PC-9 (cell line): ENCODE data around the gene FBXO34. TPM values are rescaled to one million over a fixed set of nuclear protein-coding genes. Genes with fewer than 3 reads are reported as not detected.
A peak's percentile ranks its signal among the peaks of the same experiment; 100 is the strongest.

Source experiments
- BruUV-seq: library from RNA; stranded (reverse); fragments of 400-500 nt; replicated peaks from 2 replicates; lab custom pipeline; 2021; lab: Mats Ljungman, UMichigan
- CTCF ChIA-PET: fragments of 300-600 bp; sonication (Branson Sonifier 250); formaldehyde crosslinking; loops from one replicate; lab custom pipeline; 2022; ENCODE audit warnings: antibody characterized with exemption; lab: Charles Lee
- POLR2A ChIA-PET: fragments of 300-600 bp; sonication (Branson Sonifier 250); formaldehyde crosslinking; loops from one replicate; lab custom pipeline; 2022; ENCODE audit warnings: antibody characterized with exemption; ENCODE audit not compliant: unreplicated experiment; lab: Charles Lee
- DNase-seq, 2 experiments: peaks; one replicate each; pipeline versions ENCODE4 v3.0.0 to v3.0.0-alpha.2; 2015 to 2022; ENCODE audit warnings: mixed read lengths in 1 of 2
- H2AFZ ChIP-seq: fragments of 200-600 bp; sonication (generic); 2 replicates; pipeline ENCODE4 v1.8.1; 2017; ENCODE audit warnings: antibody characterized with exemption
- H3F3A ChIP-seq: fragments of 200-600 bp; sonication (generic); 2 replicates; pipeline ENCODE4 v1.8.1; 2017; ENCODE audit warnings: antibody characterized with exemption, mild to moderate bottlenecking, low read depth; ENCODE audit not compliant: insufficient read depth
- H3K27ac ChIP-seq: fragments of 200-600 bp; sonication (generic); 2 replicates; pipeline ENCODE4 v1.6.1; 2016; ENCODE audit warnings: mixed run types
- H3K27me3 ChIP-seq: fragments of 200-600 bp; sonication (generic); 2 replicates; pipeline ENCODE4 v1.6.1; 2016; ENCODE audit warnings: low read depth, mixed run types; ENCODE audit not compliant: insufficient read depth
- H3K36me3 ChIP-seq: fragments of 200-600 bp; sonication (generic); 2 replicates; pipeline ENCODE4 v1.6.1; 2016; ENCODE audit warnings: low read depth, mixed run types
- H3K4me1 ChIP-seq: fragments of 200-600 bp; sonication (generic); replicated peaks from 2 replicates; pipeline ENCODE4 v1.6.1; 2016; ENCODE audit warnings: mixed run types; ENCODE audit not compliant: insufficient read depth
- H3K4me2 ChIP-seq: fragments of 200-600 bp; sonication (generic); 2 replicates; pipeline ENCODE4 v1.6.1; 2017; ENCODE audit warnings: mixed run types
- H3K4me3 ChIP-seq: fragments of 200-600 bp; sonication (generic); 2 replicates; pipeline ENCODE4 v1.6.1; 2016; ENCODE audit warnings: mixed run types
- H3K79me2 ChIP-seq: fragments of 200-600 bp; sonication (generic); 2 replicates; pipeline ENCODE4 v1.6.1; 2017; ENCODE audit warnings: low read depth, mixed run types
- H3K9me2 ChIP-seq: fragments of 200-600 bp; sonication (generic); 2 replicates; pipeline ENCODE4 v1.8.1; 2017; ENCODE audit warnings: mild to moderate bottlenecking; ENCODE audit not compliant: insufficient read depth
- H3K9me3 ChIP-seq: fragments of 200-600 bp; sonication (generic); 2 replicates; pipeline ENCODE4 v1.8.1; 2016; ENCODE audit warnings: low read depth; ENCODE audit not compliant: insufficient read depth
- H4K20me1 ChIP-seq: fragments of 200-600 bp; sonication (generic); 2 replicates; pipeline ENCODE4 v1.8.1; 2017; ENCODE audit not compliant: insufficient read depth
- CTCF ChIP-seq: fragments of 200-600 bp; sonication (generic); conservative IDR thresholded peaks from 2 replicates; pipeline ENCODE4 v1.6.1; 2017; ENCODE audit warnings: mixed run types, antibody characterized with exemption, mild to moderate bottlenecking, moderate library complexity
- EZH2 ChIP-seq: fragments of 200-600 bp; sonication (generic); IDR thresholded peaks from 2 replicates; pipeline ENCODE4 v1.8.0; 2017; ENCODE audit warnings: antibody characterized with exemption, low read depth
- intact Hi-C: fragments of 100-400 bp; cut with micrococcal nuclease; formaldehyde crosslinking; loops from one replicate; pipeline ENCODE4 v1.10.0; 2022; ENCODE audit not compliant: unreplicated experiment
- total RNA-seq: library from RNA; stranded (reverse); gene quantifications from 2 replicates; pipeline ENCODE4 v1.2.3, GENCODE V29; 2021

The FBXO34 gene
- total RNA-seq, 1 experiment from 2014 or later = 32.8 TPM

GRCh38 chr14:55297611-55298499 lies 26.6 kb downstream of the FBXO34 start:
- H3K36me3 ChIP-seq = peaks cover 18% of the 10 kb centered on the region; the same call in 1 of the 2 replicates
- BruUV-seq = no TSS peak
- 0 out of 2 replicates have a peak overlapping the region, but pooled peaks have one; percentile 13 for H3K4me2 ChIP-seq
- H3K79me2 ChIP-seq = peaks cover 82% of the 10 kb centered on the region
- TF ChIP-seq EZH2 = no peak
- no peak for TF ChIP-seq CTCF
- no peaks in the 10 kb centered on the region for H3K4me1 ChIP-seq
- no peak overlapping the region for H3K4me3 ChIP-seq
- no peak overlapping the region for H2AFZ ChIP-seq
- no peaks in the 10 kb centered on the region for H3F3A ChIP-seq
- intact Hi-C loops = no loop called here
- DNase-seq = peak in 1 of 2 experiments; percentile 55
- no peaks in the 10 kb centered on the region for H3K9me3 ChIP-seq
- no peaks in the 10 kb centered on the region for H3K27me3 ChIP-seq
- no peaks in the 10 kb centered on the region for H3K9me2 ChIP-seq
- no peak overlapping the region for H3K27ac ChIP-seq
- H4K20me1 ChIP-seq = no peaks in the 10 kb centered on the region; the same call in 1 of the 2 replicates
- ChIA-PET CTCF (interaction anchor here (0.7 kb wide), 3 partner anchors 9 to 408 kb away, joined by 3 to 4 read pairs (median 3); no protein-coding TSS in a partner anchor), POLR2A (interaction anchor here (0.6 kb wide), 2 partner anchors 57 to 1602 kb away, joined by 4 to 6 read pairs; no protein-coding TSS in a partner anchor)

DNA sequence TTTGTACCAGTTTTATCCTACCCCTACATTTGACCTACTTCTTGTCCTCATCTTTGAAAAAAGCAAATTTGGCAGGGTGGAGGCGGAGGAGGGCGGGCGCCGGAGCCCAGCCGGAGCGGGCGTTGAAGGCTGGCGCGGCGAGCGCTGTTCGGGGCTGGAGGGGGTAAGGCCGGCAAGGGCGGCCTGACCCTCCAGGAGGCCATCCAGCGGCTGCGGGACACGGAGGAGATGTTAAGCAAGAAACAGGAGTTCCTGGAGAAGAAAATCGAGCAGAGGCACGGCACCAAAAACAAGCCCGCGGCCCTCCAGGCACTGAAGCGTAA lies 27.2 kb downstream of the FBXO34 start:
- Histone ChIP-seq H3K36me3 (peaks cover 18% of the 10 kb centered on the region; the same call in 1 of the 2 replicates), H3K27ac (no peak overlapping the region), H3K9me2 (no peaks in the 10 kb centered on the region), H2AFZ (no peak overlapping the region), H3K4me1 (no peaks in the 10 kb centered on the region), H3K4me3 (no peak overlapping the region), H4K20me1 (no peaks in the 10 kb centered on the region; the same call in 1 of the 2 replicates), H3F3A (no peaks in the 10 kb centered on the region), H3K9me3 (no peaks in the 10 kb centered on the region), H3K79me2 (peaks cover 82% of the 10 kb centered on the region), H3K27me3 (no peaks in the 10 kb centered on the region), H3K4me2 (no peak overlapping the region)
- POLR2A ChIA-PET = interaction anchor here (0.6 kb wide), 1 partner anchor 1602 kb away, joined by 6 read pairs; no protein-coding TSS in a partner anchor
- intact Hi-C loops = no loop called here
- CTCF ChIA-PET = no interaction called here
- TF ChIP-seq CTCF (no peak), EZH2 (no peak)
- BruUV-seq = no TSS peak
- no peak for DNase-seq

DNA sequence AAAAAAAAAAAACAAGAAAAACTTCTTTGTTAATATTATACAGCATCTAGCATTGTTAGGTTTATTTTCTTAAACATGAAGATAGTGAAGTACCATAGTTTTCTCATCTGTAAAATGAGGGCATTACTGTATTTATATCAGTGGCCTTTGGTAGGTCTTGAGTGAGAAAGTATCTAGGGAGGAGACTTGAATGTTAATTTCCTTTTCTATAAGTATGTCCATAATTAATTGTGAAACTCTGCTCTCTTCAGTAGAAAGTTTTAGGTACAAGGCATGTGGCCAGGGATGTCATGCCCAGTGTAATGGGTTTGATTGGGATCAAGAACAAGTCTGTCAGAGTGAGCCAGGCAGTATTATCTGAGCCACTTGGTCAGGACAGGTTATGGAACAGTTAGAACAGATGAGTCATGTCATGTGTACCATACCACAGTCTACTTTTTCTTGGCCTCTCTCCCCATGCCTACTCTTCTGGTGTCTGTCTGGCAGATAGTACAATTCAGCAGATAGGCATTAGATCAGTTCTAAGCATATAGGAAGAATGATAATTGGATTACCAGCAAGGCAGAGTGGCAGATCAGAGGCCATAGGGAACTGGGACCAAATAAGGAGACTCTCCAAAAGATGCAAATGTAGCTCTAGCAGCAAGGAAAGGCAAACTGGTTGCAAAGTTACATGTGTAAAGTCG lies 30.4 kb downstream of the FBXO34 start:
- no peaks in the 10 kb centered on the region; the same call in 1 of the 2 replicates for H4K20me1 ChIP-seq
- POLR2A ChIA-PET = interaction anchor here (0.6 kb wide), 1 partner anchor 1102 kb away, joined by 3 read pairs; no protein-coding TSS in a partner anchor
- CTCF ChIA-PET = no interaction called here
- no peaks in the 10 kb centered on the region for H3K9me3 ChIP-seq
- no peaks in the 10 kb centered on the region for H3F3A ChIP-seq
- intact Hi-C loops = no loop called here
- H3K4me2 ChIP-seq = no peak overlapping the region
- no peak overlapping the region for H3K27ac ChIP-seq
- H3K27me3 ChIP-seq = no peaks in the 10 kb centered on the region
- TF ChIP-seq CTCF (no peak), EZH2 (no peak)
- no TSS peak for BruUV-seq
- H3K4me3 ChIP-seq = no peak overlapping the region
- no peak overlapping the region for H2AFZ ChIP-seq
- H3K9me2 ChIP-seq = no peaks in the 10 kb centered on the region
- H3K36me3 ChIP-seq = peaks cover 12% of the 10 kb centered on the region; the same call in 1 of the 2 replicates
- H3K79me2 ChIP-seq = peaks cover 83% of the 10 kb centered on the region
- H3K4me1 ChIP-seq = no peaks in the 10 kb centered on the region
- DNase-seq = no peak
